HuH-7 (cell line): ENCODE measurements around the gene CLCNKB.
"Not testable (repeated sequence)": the region's sequence is repeated elsewhere in the genome, so short reads cannot be mapped to it uniquely, and the experiment has no call there.

ENCODE experiments used
- DNase-seq: peaks from one replicate; pipeline ENCODE4 v3.0.0; 2011; ENCODE audit warnings: low spot score

The CLCNKB gene

GRCh38 chr1:16061266-16061665, 17.7 kb downstream of the CLCNKB start:
- DNase-seq = no peak

- not testable (repeated sequence) for DNase-seq
Measured at GRCh38 chr1:16061989-16062686, 18.6 kb downstream of the CLCNKB start.

- DNase-seq = not testable (repeated sequence)
Measured at GRCh38 chr1:16062687-16063075, 19.1 kb downstream of the CLCNKB start.

- DNase-seq = no peak
Measured at GRCh38 chr1:16063226-16063829, 19.7 kb downstream of the CLCNKB start.

GRCh38 chr1:16063921-16064320, 20.3 kb downstream of the CLCNKB start:
- DNase-seq = no peak

GRCh38 chr1:16064536-16065268, 21.1 kb downstream of the CLCNKB start:
- DNase-seq = no peak

GRCh38 chr1:16065269-16065576, 21.6 kb downstream of the CLCNKB start:
- DNase-seq = no peak

GRCh38 chr1:16066245-16066644, 22.7 kb downstream of the CLCNKB start:
- no peak for DNase-seq

- peak; percentile 65 for DNase-seq
Measured at GRCh38 chr1:16067127-16067768, 23.7 kb downstream of the CLCNKB start.

GRCh38 chr1:16067933-16068332, 24.4 kb downstream of the CLCNKB start:
- no peak for DNase-seq

- no peak for DNase-seq
Measured at GRCh38 chr1:16068356-16069270, 25.0 kb downstream of the CLCNKB start.

GRCh38 chr1:16070640-16071355, 27.2 kb downstream of the CLCNKB start:
- no peak for DNase-seq

GRCh38 chr1:16071614-16072013, 28.0 kb downstream of the CLCNKB start:
- DNase-seq = no peak

GRCh38 chr1:16072095-16072494, 28.5 kb downstream of the CLCNKB start:
- no peak for DNase-seq

- DNase-seq = no peak
Measured at GRCh38 chr1:16072616-16073484, 29.3 kb downstream of the CLCNKB start.

- peak; percentile 76 for DNase-seq
Measured at GRCh38 chr1:16073490-16074119, 30.0 kb downstream of the CLCNKB start, which contains the start of gene FAM131C. Gene FAM131C, minus strand, starts transcription at chr1:16073651. Its CDS starts 209 bp downstream, at chr1:16073442.

GRCh38 chr1:16074217-16074616, 30.6 kb downstream of the CLCNKB start:
- DNase-seq = no peak

- DNase-seq = no peak
Measured at GRCh38 chr1:16075337-16076030, 31.9 kb downstream of the CLCNKB start.
